Panc1 (cell line): ENCODE measurements around the gene CCM2.

Experiments used
- POLR2AphosphoS5 ChIP-seq: IDR thresholded peaks from 2 replicates; pipeline ENCODE4 v1.6.1; 2012; ENCODE audit warnings: mild to moderate bottlenecking, low read depth, low read length, moderate library complexity
- TF ChIP-seq, protein P1 (sequence below): fragments of 450-650 bp; IDR thresholded peaks from 2 replicates; pipeline ENCODE4 v1.5.1; 2017; ENCODE audit warnings: mild to moderate bottlenecking

DNA sequence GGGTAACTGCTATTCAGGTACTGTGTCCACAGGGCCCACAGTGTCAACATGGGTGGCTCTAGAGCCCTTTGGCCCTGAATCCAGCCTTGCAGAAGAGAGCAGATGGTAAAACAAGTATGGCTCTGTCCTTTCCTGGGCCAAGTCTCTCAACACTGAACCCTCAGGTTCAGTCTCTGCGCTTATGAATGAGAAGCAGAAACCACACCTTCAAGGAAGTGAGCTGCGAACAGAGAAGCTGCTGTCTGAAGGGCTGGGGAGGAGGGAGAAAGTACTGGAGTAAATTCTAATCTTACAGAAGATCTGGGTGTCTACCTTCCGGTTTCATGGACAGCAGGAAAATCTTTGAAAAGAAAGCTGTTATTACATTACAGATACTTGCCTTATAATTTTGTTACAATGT, 107.4 kb downstream of the CCM2 start:
- TF ChIP-seq POLR2AphosphoS5 = no peak
- TF ChIP-seq, protein P1, sequence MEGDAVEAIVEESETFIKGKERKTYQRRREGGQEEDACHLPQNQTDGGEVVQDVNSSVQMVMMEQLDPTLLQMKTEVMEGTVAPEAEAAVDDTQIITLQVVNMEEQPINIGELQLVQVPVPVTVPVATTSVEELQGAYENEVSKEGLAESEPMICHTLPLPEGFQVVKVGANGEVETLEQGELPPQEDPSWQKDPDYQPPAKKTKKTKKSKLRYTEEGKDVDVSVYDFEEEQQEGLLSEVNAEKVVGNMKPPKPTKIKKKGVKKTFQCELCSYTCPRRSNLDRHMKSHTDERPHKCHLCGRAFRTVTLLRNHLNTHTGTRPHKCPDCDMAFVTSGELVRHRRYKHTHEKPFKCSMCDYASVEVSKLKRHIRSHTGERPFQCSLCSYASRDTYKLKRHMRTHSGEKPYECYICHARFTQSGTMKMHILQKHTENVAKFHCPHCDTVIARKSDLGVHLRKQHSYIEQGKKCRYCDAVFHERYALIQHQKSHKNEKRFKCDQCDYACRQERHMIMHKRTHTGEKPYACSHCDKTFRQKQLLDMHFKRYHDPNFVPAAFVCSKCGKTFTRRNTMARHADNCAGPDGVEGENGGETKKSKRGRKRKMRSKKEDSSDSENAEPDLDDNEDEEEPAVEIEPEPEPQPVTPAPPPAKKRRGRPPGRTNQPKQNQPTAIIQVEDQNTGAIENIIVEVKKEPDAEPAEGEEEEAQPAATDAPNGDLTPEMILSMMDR = no peak
